Astrocyte of the spinal cord (primary cell): ENCODE data around the gene PPP1R12A.

Source experiments
- DNase-seq: peaks from one replicate; pipeline ENCODE4 v3.0.0; 2011; ENCODE audit warnings: low read depth, low spot score
- H3K4me3 ChIP-seq: 2 replicates; pipeline ENCODE4 v1.5.1; 2011; ENCODE audit warnings: low read depth, mild to moderate bottlenecking, low read length, moderate library complexity
- in situ Hi-C: cut with HindIII; loops from 2 replicates; pipeline ENCODE4 v1.10.0; 2017; ENCODE audit warnings: low sequenced_read_pairs
- TF ChIP-seq, protein P1 (sequence below): IDR thresholded peaks from 2 replicates; pipeline ENCODE4 v1.5.1; 2012; ENCODE audit warnings: low read depth, mild to moderate bottlenecking, low read length, inconsistent platforms

Gene PPP1R12A

GRCh38 chr12:79850610-79851299 lies 84.1 kb downstream of the PPP1R12A start:
- in situ Hi-C loops = no loop called here

DNA sequence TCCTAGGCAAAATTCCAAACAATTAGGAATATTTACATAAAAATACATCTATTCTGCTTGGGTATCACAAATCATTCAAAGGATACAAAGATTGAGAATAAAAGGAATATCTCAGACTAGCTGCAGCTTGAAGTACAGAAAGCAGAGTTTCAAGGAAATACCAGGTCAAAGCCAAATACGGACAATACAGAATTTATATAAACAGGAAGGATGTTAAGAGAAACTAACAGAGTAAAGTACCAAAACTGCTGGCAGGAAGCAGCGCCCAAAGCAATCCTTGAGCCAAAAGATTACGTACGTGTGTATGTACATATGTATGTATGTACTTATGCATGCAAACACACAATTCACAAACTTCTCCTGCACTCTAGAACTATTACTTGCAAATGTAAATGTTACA lies 86.6 kb downstream of the PPP1R12A start:
- no peak overlapping the region for H3K4me3 ChIP-seq
- TF ChIP-seq, protein P1, sequence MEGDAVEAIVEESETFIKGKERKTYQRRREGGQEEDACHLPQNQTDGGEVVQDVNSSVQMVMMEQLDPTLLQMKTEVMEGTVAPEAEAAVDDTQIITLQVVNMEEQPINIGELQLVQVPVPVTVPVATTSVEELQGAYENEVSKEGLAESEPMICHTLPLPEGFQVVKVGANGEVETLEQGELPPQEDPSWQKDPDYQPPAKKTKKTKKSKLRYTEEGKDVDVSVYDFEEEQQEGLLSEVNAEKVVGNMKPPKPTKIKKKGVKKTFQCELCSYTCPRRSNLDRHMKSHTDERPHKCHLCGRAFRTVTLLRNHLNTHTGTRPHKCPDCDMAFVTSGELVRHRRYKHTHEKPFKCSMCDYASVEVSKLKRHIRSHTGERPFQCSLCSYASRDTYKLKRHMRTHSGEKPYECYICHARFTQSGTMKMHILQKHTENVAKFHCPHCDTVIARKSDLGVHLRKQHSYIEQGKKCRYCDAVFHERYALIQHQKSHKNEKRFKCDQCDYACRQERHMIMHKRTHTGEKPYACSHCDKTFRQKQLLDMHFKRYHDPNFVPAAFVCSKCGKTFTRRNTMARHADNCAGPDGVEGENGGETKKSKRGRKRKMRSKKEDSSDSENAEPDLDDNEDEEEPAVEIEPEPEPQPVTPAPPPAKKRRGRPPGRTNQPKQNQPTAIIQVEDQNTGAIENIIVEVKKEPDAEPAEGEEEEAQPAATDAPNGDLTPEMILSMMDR = no peak
- DNase-seq = peak; percentile 11
- in situ Hi-C loops = no loop called here

More at GRCh38 chr12:79850610-79851299, 84.1 kb downstream of the PPP1R12A start:
- TF ChIP-seq, protein P1 = no peak
- no peak for DNase-seq
- H3K4me3 ChIP-seq = no peak overlapping the region

DNA sequence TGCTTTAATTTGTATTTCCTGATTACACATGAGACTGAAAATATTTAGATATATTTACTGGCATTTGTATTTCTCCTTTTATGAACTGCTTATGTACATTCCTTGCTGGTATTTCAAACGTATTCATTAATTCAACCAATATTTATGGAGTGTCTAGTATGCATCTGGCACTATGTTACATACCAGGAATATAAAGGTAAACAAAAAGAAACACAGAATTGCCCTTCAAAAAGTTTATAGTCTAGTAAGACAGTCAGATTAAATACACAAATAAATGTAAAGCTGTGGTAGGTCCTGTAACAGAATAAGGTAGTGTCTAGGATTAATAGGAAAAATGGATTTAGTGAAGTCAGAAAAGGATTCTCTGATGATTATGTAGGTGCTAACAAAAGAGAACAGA lies 87.5 kb downstream of the PPP1R12A start:
- DNase-seq = no peak
- TF ChIP-seq, protein P1 = no peak
- in situ Hi-C loops = no loop called here
- no peak overlapping the region for H3K4me3 ChIP-seq

- in situ Hi-C loops = no loop called here
- TF ChIP-seq, protein P1 = no peak
- no peak overlapping the region for H3K4me3 ChIP-seq
- peak; percentile 71 for DNase-seq
Observed at GRCh38 chr12:79844693-79845092, 90.2 kb downstream of the PPP1R12A start.

GRCh38 chr12:79843978-79844377 lies 90.9 kb downstream of the PPP1R12A start:
- DNase-seq = no peak
- in situ Hi-C loops = no loop called here
- H3K4me3 ChIP-seq = no peak overlapping the region
- TF ChIP-seq, protein P1 = no peak

- TF ChIP-seq, protein P1 = no peak
- no peak for DNase-seq
- in situ Hi-C loops = no loop called here
- H3K4me3 ChIP-seq = no peak overlapping the region
Observed at GRCh38 chr12:79842630-79843029, 92.3 kb downstream of the PPP1R12A start.
